IMR-90 (cell line): Measurements from ENCODE around the gene TIMELESS. TPM values are rescaled to one million over a fixed set of nuclear protein-coding genes. Genes with fewer than 3 reads are reported as not detected.

ENCODE experiments used
- ATAC-seq: fragments of 200-7000 bp; cut with Tn5 transposase; 2 replicates; pipeline ENCODE4 v1.9.1; 2020; ENCODE audit warnings: low read depth, mild to moderate bottlenecking, moderate library complexity
- BruUV-seq: library from RNA; stranded (reverse); fragments of 400-500 nt; replicated peaks from 2 replicates; lab custom pipeline; 2021; lab: Mats Ljungman, UMichigan
- CTCF ChIA-PET: fragments of 300-600 bp; formaldehyde crosslinking; extraction: SDS; loops from one replicate; lab custom pipeline; 2021; ENCODE audit warnings: antibody characterized with exemption; lab: Yijun Ruan, JAX
- POLR2A ChIA-PET: fragments of 300-600 bp; sonication (Branson Sonifier 250); formaldehyde crosslinking; loops from one replicate; lab custom pipeline; 2022; ENCODE audit warnings: antibody characterized with exemption; ENCODE audit not compliant: unreplicated experiment; lab: Charles Lee
- DNase-seq: peaks from one replicate; pipeline ENCODE4 v3.0.0; 2013
- H2AFZ ChIP-seq: replicated peaks from 2 replicates; pipeline ENCODE3; 2013; ENCODE audit warnings: low read length, mild to moderate bottlenecking; ENCODE audit not compliant: poor library complexity
- H2AK5ac ChIP-seq: 2 replicates; pipeline ENCODE4 v1.6.1; 2013; ENCODE audit warnings: low read depth, low read length, inconsistent platforms
- H2AK9ac ChIP-seq: replicated peaks from 2 replicates; pipeline ENCODE3; 2013; ENCODE audit warnings: mild to moderate bottlenecking, low read depth, low read length, moderate library complexity; ENCODE audit not compliant: poor library complexity
- H2BK120ac ChIP-seq: 2 replicates; pipeline ENCODE4 v1.6.1; 2013; ENCODE audit warnings: low read depth, low read length, inconsistent platforms
- H2BK15ac ChIP-seq: 3 replicates; pipeline ENCODE4 v1.6.1; 2013; ENCODE audit warnings: low read depth, low read length, inconsistent platforms
- H2BK20ac ChIP-seq: 2 replicates; pipeline ENCODE4 v1.6.1; 2013; ENCODE audit warnings: low read depth, mild to moderate bottlenecking, inconsistent platforms, low read length, moderate library complexity
- H2BK5ac ChIP-seq: 2 replicates; pipeline ENCODE4 v1.6.1; 2013; ENCODE audit warnings: mild to moderate bottlenecking, low read depth, low read length, inconsistent platforms; ENCODE audit not compliant: poor library complexity, severe bottlenecking
- H3K14ac ChIP-seq: replicated peaks from 2 replicates; pipeline ENCODE4 v1.6.1; 2013; ENCODE audit warnings: low read depth, low read length, inconsistent platforms
- H3K18ac ChIP-seq: 2 replicates; pipeline ENCODE4 v1.6.1; 2013; ENCODE audit warnings: low read depth, low read length, control low read depth
- H3K23ac ChIP-seq: 2 replicates; pipeline ENCODE4 v1.6.1; 2013; ENCODE audit warnings: low read depth, low read length, inconsistent platforms
- H3K27ac ChIP-seq: 2 replicates; pipeline ENCODE4 v1.5.1; 2013; ENCODE audit warnings: mild to moderate bottlenecking, control low read depth, low read length; ENCODE audit not compliant: insufficient read depth
- H3K27me3 ChIP-seq: 2 replicates; pipeline ENCODE4 v1.6.1; 2013; ENCODE audit warnings: low read length; ENCODE audit not compliant: control insufficient read depth, insufficient read depth
- H3K36me3 ChIP-seq: 2 replicates; pipeline ENCODE4 v1.6.1; 2013; ENCODE audit warnings: low read length, mixed read lengths; ENCODE audit not compliant: control insufficient read depth, insufficient read depth
- H3K4ac ChIP-seq: 2 replicates; pipeline ENCODE4 v1.6.1; 2013; ENCODE audit warnings: low read depth, low read length, inconsistent platforms
- H3K4me1 ChIP-seq: 2 replicates; pipeline ENCODE4 v1.6.1; 2013; ENCODE audit warnings: low read length, mixed read lengths; ENCODE audit not compliant: control insufficient read depth, insufficient read depth
- H3K4me2 ChIP-seq: 2 replicates; pipeline ENCODE4 v1.6.1; 2013; ENCODE audit warnings: low read depth, mild to moderate bottlenecking, control low read depth, low read length, moderate library complexity
- H3K4me3 ChIP-seq: 2 replicates; pipeline ENCODE4 v1.5.1; 2013; ENCODE audit warnings: low read depth, mild to moderate bottlenecking, control low read depth, low read length, moderate library complexity; ENCODE audit not compliant: insufficient read depth
- H3K56ac ChIP-seq: 2 replicates; pipeline ENCODE4 v1.6.1; 2013; ENCODE audit warnings: low read length, inconsistent platforms; ENCODE audit not compliant: insufficient read depth; ENCODE audit errors: extremely low read depth
- H3K79me1 ChIP-seq, 2 experiments: 2 replicates each; pipeline ENCODE4 v1.6.1; 2013; ENCODE audit warnings: low read length in 2 of 2, inconsistent platforms in 1 of 2, low read depth in 1 of 2
- H3K9ac ChIP-seq: 2 replicates; pipeline ENCODE4 v1.6.1; 2013; ENCODE audit warnings: low read depth, low read length, control low read depth
- H3K9me1 ChIP-seq: 2 replicates; pipeline ENCODE4 v1.6.1; 2013; ENCODE audit warnings: low read length, inconsistent platforms; ENCODE audit not compliant: insufficient read depth
- H3K9me3 ChIP-seq: 2 replicates; pipeline ENCODE4 v1.6.1; 2013; ENCODE audit warnings: low read length; ENCODE audit not compliant: control insufficient read depth, insufficient read depth
- H4K20me1 ChIP-seq: 2 replicates; pipeline ENCODE4 v1.6.1; 2013; ENCODE audit warnings: low read length, inconsistent platforms; ENCODE audit not compliant: insufficient read depth
- H4K5ac ChIP-seq: 2 replicates; pipeline ENCODE4 v1.6.1; 2013; ENCODE audit warnings: mild to moderate bottlenecking, low read depth, low read length, control low read depth
- H4K8ac ChIP-seq, 2 experiments: 2 replicates each; pipeline ENCODE4 v1.6.1; 2013; ENCODE audit warnings: low read depth in 2 of 2, low read length in 2 of 2, control low read depth in 1 of 2, inconsistent platforms in 1 of 2
- H4K91ac ChIP-seq: 2 replicates; pipeline ENCODE4 v1.6.1; 2013; ENCODE audit warnings: low read depth, low read length, inconsistent platforms; ENCODE audit not compliant: insufficient read depth
- BHLHE40 ChIP-seq: fragments of 150-350 bp; IDR thresholded peaks from 2 replicates; pipeline ENCODE4 v1.6.1; 2016; ENCODE audit warnings: mild to moderate bottlenecking, low read depth, low read length
- CEBPB ChIP-seq: IDR thresholded peaks from 2 replicates; pipeline ENCODE4 v1.6.1; 2012; ENCODE audit warnings: low read depth, low read length, improper control_type of control experiment
- CHD1 ChIP-seq: IDR thresholded peaks from 2 replicates; pipeline ENCODE4 v1.6.1; 2012; ENCODE audit warnings: low read depth, low read length, improper control_type of control experiment
- CTCF ChIP-seq: conservative IDR thresholded peaks from 2 replicates; pipeline ENCODE4 v1.5.1; 2012; ENCODE audit warnings: mild to moderate bottlenecking, low read depth, low read length, improper control_type of control experiment
- ELK1 ChIP-seq: fragments of 150-350 bp; IDR thresholded peaks from 2 replicates; pipeline ENCODE4 v1.6.1; 2016; ENCODE audit warnings: low read depth, mild to moderate bottlenecking, low read length, moderate library complexity, borderline replicate concordance
- FOS ChIP-seq: fragments of 150-350 bp; IDR thresholded peaks from 2 replicates; pipeline ENCODE4 v1.6.1; 2016; ENCODE audit warnings: low read depth, low read length
- MAFK ChIP-seq: IDR thresholded peaks from 2 replicates; pipeline ENCODE4 v1.6.1; 2012; ENCODE audit warnings: low read depth, low read length, improper control_type of control experiment
- MAZ ChIP-seq: IDR thresholded peaks from 2 replicates; pipeline ENCODE4 v1.6.1; 2012; ENCODE audit warnings: low read depth, mild to moderate bottlenecking, low read length, improper control_type of control experiment, moderate library complexity, borderline replicate concordance
- MXI1 ChIP-seq: IDR thresholded peaks from 2 replicates; pipeline ENCODE4 v1.6.1; 2012; ENCODE audit warnings: low read depth, mild to moderate bottlenecking, low read length, moderate library complexity, borderline replicate concordance
- NFE2L2 ChIP-seq: fragments of 150-350 bp; IDR thresholded peaks from 2 replicates; pipeline ENCODE4 v1.6.1; 2016; ENCODE audit warnings: low read depth, mild to moderate bottlenecking, low read length
- POLR2A ChIP-seq: IDR thresholded peaks from 2 replicates; pipeline ENCODE4 v1.6.1; 2012; ENCODE audit warnings: mild to moderate bottlenecking, low read depth, low read length
- RCOR1 ChIP-seq: IDR thresholded peaks from 2 replicates; pipeline ENCODE4 v1.6.1; 2012; ENCODE audit warnings: mild to moderate bottlenecking, low read length, improper control_type of control experiment; ENCODE audit not compliant: insufficient replicate concordance
- RFX5 ChIP-seq: IDR thresholded peaks from 2 replicates; pipeline ENCODE4 v1.8.0; 2012; ENCODE audit warnings: low read depth, mild to moderate bottlenecking, low read length, moderate library complexity
- SMC3 ChIP-seq: fragments of 150-350 bp; IDR thresholded peaks from 2 replicates; pipeline ENCODE4 v1.6.1; 2016; ENCODE audit warnings: low read depth, mild to moderate bottlenecking, antibody characterized with exemption, low read length, moderate library complexity
- USF2 ChIP-seq: fragments of 150-350 bp; IDR thresholded peaks from 2 replicates; pipeline ENCODE4 v1.6.1; 2017; ENCODE audit warnings: mild to moderate bottlenecking, antibody characterized with exemption, low read length, low read depth
- WGBS, 2 experiments: methylation state at CpG; one replicate each; pipeline versions ENCODE4 v1.1.5 to v1.1.7; 2013; ENCODE audit warnings: missing lambda C conversion rate in 2 of 2; ENCODE audit not compliant: insufficient read length in 1 of 2; ENCODE audit errors: extremely low coverage in 2 of 2; 5-methylcytosine and 5-hydroxymethylcytosine counted together
- dilution Hi-C: fragments of 300-500 bp; cut with HindIII; formaldehyde crosslinking; loops from one replicate; pipeline ENCODE4 v1.14.3; 2018; ENCODE audit warnings: low sequenced_read_pairs; ENCODE audit not compliant: unreplicated experiment
- in situ Hi-C: fragments of 300-500 bp; cut with MboI; formaldehyde crosslinking; loops from 3 replicates; pipeline ENCODE4 v1.14.3; 2019; ENCODE audit warnings: low sequenced_read_pairs, inconsistent platforms, mixed read lengths
- intact Hi-C: fragments of 100-400 bp; cut with micrococcal nuclease; formaldehyde crosslinking; loops from 2 replicates; pipeline ENCODE4 v1.10.0; 2022
- polyA plus RNA-seq, 3 experiments: library from polyadenylated mRNA; depleted of rRNA; stranded (reverse); fragments of >200 nt; gene quantifications; 2 replicates each; pipeline ENCODE4 v1.2.3, GENCODE V29; 2012; ENCODE audit warnings: low replicate concordance in 1 of 3
- total RNA-seq: library from RNA; depleted of rRNA; stranded (reverse); fragments of >200 nt; gene quantifications from 2 replicates; pipeline ENCODE4 v1.2.3, GENCODE V29; 2012

Gene TIMELESS
- total and polyA plus RNA-seq, 2 of the 4 experiments (the other 2 are of a cell fraction) = 7.3 to 10.4 TPM

GRCh38 chr12:56437430-56438176, 11.6 kb downstream of the TIMELESS start:
- H2AFZ ChIP-seq = no peak overlapping the region
- TF ChIP-seq NFE2L2 (no peak), POLR2A (no peak), BHLHE40 (no peak), RCOR1 (no peak), MAZ (no peak), MXI1 (no peak), ELK1 (no peak), USF2 (no peak), CHD1 (no peak), CEBPB (no peak), RFX5 (no peak), CTCF (no peak), MAFK (no peak), SMC3 (no peak), FOS (no peak)

More at GRCh38 chr12:56437430-56438176, 11.6 kb downstream of the TIMELESS start:
- 86% methylated on average over 1 of the region's 11 CpGs; no CpG with 5 or more reads in 1 of the 2 experiments for WGBS, 2 experiments
- no peak overlapping the region for H3K27ac ChIP-seq
- intact Hi-C loops = loop anchor here (5.0 kb wide), 1 partner anchor 50 kb away; no protein-coding TSS in a partner anchor
- no peak overlapping the region for H4K91ac ChIP-seq
- DNase-seq (no peak), ATAC-seq (no peak)
- H3K14ac ChIP-seq = no peak overlapping the region
- H3K23ac ChIP-seq = no peak overlapping the region
- ChIA-PET POLR2A (no interaction called here), CTCF (interaction anchor here (0.7 kb wide), 2 partner anchors 19 to 80 kb away, joined by 4 to 5 read pairs; no protein-coding TSS in a partner anchor)
- no peak overlapping the region for H3K9ac ChIP-seq
- H3K4me2 ChIP-seq = no peak overlapping the region
- no peaks in the 10 kb centered on the region for H3K4me1 ChIP-seq
- no peak overlapping the region for H2AK5ac ChIP-seq
- dilution Hi-C loops = no loop called here
- H3K79me1 ChIP-seq = peaks cover 27 to 53% of the 10 kb centered on the region in 2 experiments
- H3K27me3 ChIP-seq = no peaks in the 10 kb centered on the region
- H2BK15ac ChIP-seq = no peak overlapping the region
- peaks cover 3% of the 10 kb centered on the region; the same call in 1 of the 2 replicates for H3K9me1 ChIP-seq
- no peaks in the 10 kb centered on the region for H4K20me1 ChIP-seq
- H2AK9ac ChIP-seq = no peak overlapping the region
- no peak overlapping the region for H2BK5ac ChIP-seq
- H2BK20ac ChIP-seq = no peak overlapping the region
- BruUV-seq = no TSS peak
- no peaks in the 10 kb centered on the region for H3K9me3 ChIP-seq
- no peak overlapping the region for H3K4me3 ChIP-seq
- H3K18ac ChIP-seq = no peak overlapping the region
- H3K36me3 ChIP-seq = no peaks in the 10 kb centered on the region; the same call in 1 of the 2 replicates
- H3K56ac ChIP-seq = no peak overlapping the region
- in situ Hi-C loops = no loop called here
- H4K5ac ChIP-seq = no peak overlapping the region
- H2BK120ac ChIP-seq = no peak overlapping the region
- H3K4ac ChIP-seq = no peak overlapping the region
- peak overlapping the region; percentile 31 to 47; a peak in 1 of 4 replicates for H4K8ac ChIP-seq
